T-helper 17 cell (primary cell): ENCODE results near the gene VKORC1L1. TPM values are rescaled to one million over a fixed set of nuclear protein-coding genes. Genes with fewer than 3 reads are reported as not detected.

Experiments used
- ATAC-seq: fragments of 150-1000 bp; cut with Tn5 transposase; 2 replicates; pipeline ENCODE4 v1.10.0; 2021; ENCODE audit warnings: mild to moderate bottlenecking, moderate library complexity
- DNase-seq, 3 donors: peaks; one replicate each; pipeline versions ENCODE4 v3.0.0 to v3.0.0-alpha.2; 2020 to 2021
- H3K9me3 ChIP-seq: one replicate; pipeline ENCODE4 v1.7.0; 2013; ENCODE audit warnings: low read length, mild to moderate bottlenecking; ENCODE audit not compliant: control insufficient read depth, poor library complexity, severe bottlenecking
- H3K27ac Mint-ChIP-seq: one replicate; pipeline ENCODE4 v1.8.0; 2022; ENCODE audit warnings: mild to moderate bottlenecking, moderate library complexity, mixed read lengths
- H3K27me3 Mint-ChIP-seq: one replicate; pipeline ENCODE4 v1.8.0; 2022; ENCODE audit warnings: mixed read lengths
- H3K36me3 Mint-ChIP-seq: one replicate; pipeline ENCODE4 v1.8.0; 2022; ENCODE audit warnings: low read depth, mixed read lengths
- H3K4me1 Mint-ChIP-seq: one replicate; pipeline ENCODE4 v1.8.0; 2022; ENCODE audit warnings: mild to moderate bottlenecking, mixed read lengths
- H3K4me3 Mint-ChIP-seq: one replicate; pipeline ENCODE4 v1.8.0; 2022; ENCODE audit warnings: mild to moderate bottlenecking, moderate library complexity, mixed read lengths
- total RNA-seq, 4 donors: library from RNA in 2 of 4; stranded (reverse) in 2 of 4; gene quantifications; one replicate each; pipeline ENCODE4 v1.2.3 and lab custom pipeline; 2022 to 2026

VKORC1L1 gene
- total RNA-seq, 2 donors from 2014 or later = 5.5 to 7.1 TPM

DNA sequence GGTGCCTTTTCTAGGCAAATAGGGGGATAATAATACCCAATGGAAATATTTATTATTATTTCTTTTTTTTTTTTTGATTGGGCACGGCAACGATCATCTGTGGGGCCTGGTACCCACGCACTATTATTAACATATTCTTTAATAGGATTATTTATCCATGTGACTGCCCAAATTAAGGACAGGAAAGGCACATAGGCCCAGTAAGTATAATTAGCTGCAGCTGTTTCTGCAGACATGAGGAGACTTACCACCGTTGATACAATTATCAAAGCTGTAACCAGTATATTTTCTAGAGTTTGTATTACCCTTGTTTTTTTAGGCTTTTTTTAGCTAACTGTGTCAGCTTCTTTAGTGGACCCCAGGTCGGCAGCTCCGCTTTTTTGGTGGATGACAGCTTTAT lies 134.4 kb downstream of the VKORC1L1 start:
- Mint-ChIP-seq H3K4me1 (peaks cover 4% of the 10 kb centered on the region), H3K27ac (no peak overlapping the region), H3K27me3 (peaks cover 20% of the 10 kb centered on the region), H3K36me3 (peaks cover 7% of the 10 kb centered on the region), H3K4me3 (no peak overlapping the region)
- ATAC-seq (no peak), DNase-seq (no peak)
- no peaks in the 10 kb centered on the region for H3K9me3 ChIP-seq

Other genes with a start within 250 kb of the VKORC1L1 start
- 10 to 100 TPM; 31.4 to 48.2 TPM for gene GUSB, start 109.1 kb downstream of the VKORC1L1 start, total RNA-seq
- 10 to 100 TPM; 12.7 to 16.5 TPM for gene ASL, start 202.7 kb downstream of the VKORC1L1 start, total RNA-seq
- gene CRCP, start 241.8 kb downstream of the VKORC1L1 start, total RNA-seq = 10 to 100 TPM; 35.2 to 40.3 TPM